ENCODE results near the gene PCDHB4.

GRCh38 chr5:141082228-141082627, 39.4 kb upstream of the PCDHB4 start:
- TF ChIP-seq CTCF (IDR thresholded peaks at IDR 0.05; ENCODE audit: insufficient read depth, low read depth, low read length) (no peak), EZH2 (IDR thresholded peaks at IDR 0.05; ENCODE audit: insufficient read depth, low read length) (no peak)
